Heart right ventricle (tissue), 16 donors: ENCODE results near the gene ZMYM2. TPM values are rescaled to one million over a fixed set of nuclear protein-coding genes. Genes with fewer than 3 reads are reported as not detected.

ENCODE experiments used
- ATAC-seq, 8 donors: fragments of 200-7000 bp; cut with Tn5 transposase; one replicate each; pipeline ENCODE4 v1.9.1; 2020; ENCODE audit warnings: mild to moderate bottlenecking in 8 of 8, moderate library complexity in 8 of 8, moderate number of reproducible peaks in 1 of 8
- DNase-seq, 2 donors: peaks; one replicate each; pipeline ENCODE4 v3.0.0-alpha.2; 2020
- H3K27ac ChIP-seq, 10 donors: fragments of 200-600 bp; sonication (generic) in 2 of 10; one replicate each; pipeline versions ENCODE4 v1.5.0 to v1.8.0; 2020 to 2022; ENCODE audit warnings: mild to moderate bottlenecking in 3 of 10
- H3K27me3 ChIP-seq, 7 donors: fragments of 200-600 bp; one replicate each; pipeline ENCODE4 v1.8.0; 2021 to 2022; ENCODE audit warnings: mild to moderate bottlenecking in 2 of 7
- H3K36me3 ChIP-seq, 9 donors: fragments of 200-600 bp; sonication (generic) in 1 of 9; one replicate each; pipeline versions ENCODE4 v1.5.0 to v1.8.0; 2020 to 2022; ENCODE audit warnings: mild to moderate bottlenecking in 2 of 9
- H3K4me1 ChIP-seq, 9 donors: fragments of 200-600 bp; sonication (generic) in 1 of 9; one replicate each; pipeline versions ENCODE4 v1.5.0 to v1.8.0; 2020 to 2022; ENCODE audit warnings: mild to moderate bottlenecking in 4 of 9
- H3K4me3 ChIP-seq, 10 donors: fragments of 200-600 bp; sonication (generic) in 2 of 10; one replicate each; pipeline versions ENCODE4 v1.5.0 to v1.8.0; 2020 to 2022; ENCODE audit warnings: mild to moderate bottlenecking in 7 of 10, moderate library complexity in 2 of 10
- H3K9me3 ChIP-seq, 11 donors: fragments of 200-600 bp in 10 of 11; sonication (generic) in 2 of 11; one replicate each; pipeline versions ENCODE4 v1.5.0 to v1.8.0; 2013 to 2022; ENCODE audit warnings: mild to moderate bottlenecking in 2 of 11, control low read depth in 1 of 11, moderate library complexity in 1 of 11
- WGBS, 2 donors: extraction: QIAGEN DNeasy Blood & Tissue Kit; methylation state at CpG; one replicate each; pipeline ENCODE4 v1.1.7; 2013; ENCODE audit warnings: inconsistent platforms in 1 of 2; 5-methylcytosine and 5-hydroxymethylcytosine counted together
- intact Hi-C, 10 donors: fragments of 100-400 bp; cut with DNase I; formaldehyde crosslinking; loops; one replicate each; pipeline versions ENCODE4 v1.11.1 to v1.14.2; 2022
- polyA plus RNA-seq, 2 donors: library from polyadenylated mRNA; stranded (reverse); fragments of 200-250 nt; gene quantifications; one replicate each; pipeline ENCODE4 v1.2.3, GENCODE V29; 2013
- total RNA-seq, 10 donors: library from RNA; stranded (reverse); fragmentation: NEBNext Ultra II Directional in 3 of 10; extraction: Animal tissue kit (Norgen Biotek cat#: 25700) in 3 of 10; gene quantifications; one replicate each; pipeline versions ENCODE4 v1.2.1 to v1.2.4, GENCODE V29; 2021 to 2023
- TF ChIP-seq, protein P1 (sequence below), 9 donors: fragments of 200-600 bp; sonication (generic) in 2 of 9; IDR thresholded peaks; one replicate each; pipeline versions ENCODE4 v1.5.0 to v1.8.0; 2021 to 2022; ENCODE audit warnings: antibody characterized with exemption in 9 of 9, mild to moderate bottlenecking in 5 of 9, moderate library complexity in 1 of 9
- donor health status: Arrhythmogenic right ventricular cardiomyopathy.
- donor health status: ischemic (EF 13 %, LVEDD 7.1; RV severe dilation, severe dysfunction).
- donor health status: healthy with polysubstance abuse.
- donor health status: DM: no; HTN: yes; CAD: no.
- donor health status: DM: no; HTN: no; CAD: no.
- donor health status: ischemic (EF 25% LVEDD 6.9; RV normal size, moderate dysfunction).
- donor health status: ischemic (EF 25% LVEDD 5.7; RV mildly dilated, moderate dysfunction).
- donor health status: healthy.
- donor health status: DM: yes; HTN: yes; CAD: no.
- donor health status: Ischemic cardiomyopathy.
- donor health status: ischemic (EF 35%, LVEDD 5.7; RV mildly dilated, moderate dysfunction).
- donor health status: nonischemic (EF 11% LVEDD 7.7; RV severe dilation, severe dysfunction).
- donor health status: DM: yes; HTN: yes; CAD: no.
- donor health status: PGD.
- donor health status: ischemic (EF 29% LVEDD 5.4; RV normal size, mild dysfunction).
- donor health status: nonischemic (EF 23%, LVEDD 6.1; RV moderate dilation, normal function).

ZMYM2 gene
- total and polyA plus RNA-seq, 12 donors: 9.2 to 68.5 (median 49.9) TPM

DNA sequence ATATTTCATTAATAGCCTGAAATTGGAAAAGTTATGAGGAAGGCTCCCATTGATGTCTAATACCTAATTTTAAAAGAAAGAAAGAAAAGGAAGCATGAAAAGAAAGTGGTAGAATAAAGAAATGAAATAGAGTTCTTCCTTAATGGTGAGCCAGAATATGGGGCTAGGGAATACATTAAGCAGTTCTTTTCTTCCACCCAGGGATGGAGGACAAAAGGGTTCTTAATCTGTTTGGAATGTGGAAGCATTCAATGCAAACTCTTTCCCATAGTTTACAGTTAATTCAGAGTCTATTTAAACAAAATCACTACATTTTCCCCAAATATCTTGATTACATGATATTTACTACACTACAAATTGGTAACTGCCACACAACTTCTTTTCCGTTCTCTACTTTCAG, 18.4 kb upstream of the ZMYM2 start:
- WGBS, 2 donors: 58 to 92% methylated on average over 1 of the region's 1 CpG

DNA sequence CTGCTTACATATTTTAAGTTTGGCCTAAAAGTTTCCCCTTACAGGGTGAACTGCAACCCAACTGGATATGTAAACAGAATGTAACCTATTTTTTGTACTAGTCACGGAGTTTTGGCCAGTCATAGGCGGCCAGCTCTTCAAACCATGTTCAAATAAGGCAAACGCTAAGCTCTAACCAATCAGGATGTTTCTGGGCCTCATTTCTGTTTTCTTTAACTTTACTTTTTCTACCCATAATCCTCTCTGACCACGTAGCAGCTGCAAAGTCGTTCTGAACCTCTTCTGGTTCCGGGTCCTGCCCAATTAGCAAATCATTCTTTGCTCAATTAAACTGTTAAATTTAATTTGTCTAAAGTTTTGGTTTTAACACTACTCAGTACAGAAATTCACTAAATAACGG, 8.2 kb upstream of the ZMYM2 start:
- ATAC-seq (no peak), DNase-seq (no peak)
- H3K27ac ChIP-seq: no peak overlapping the region
- intact Hi-C loops: loop anchor here in 1 of 10 donors (10.0 kb wide), 1 partner anchor 76 kb away; no protein-coding TSS in a partner anchor
- H3K27me3 ChIP-seq: no peaks in the 10 kb centered on the region
- no peaks in the 10 kb centered on the region for H3K4me1 ChIP-seq
- WGBS, 2 donors: 84 to 89% methylated on average over 7 of the region's 7 CpGs
- H3K9me3 ChIP-seq: no peaks in the 10 kb centered on the region
- no peaks in the 10 kb centered on the region for H3K36me3 ChIP-seq
- no peak overlapping the region for H3K4me3 ChIP-seq
- TF ChIP-seq, protein P1, sequence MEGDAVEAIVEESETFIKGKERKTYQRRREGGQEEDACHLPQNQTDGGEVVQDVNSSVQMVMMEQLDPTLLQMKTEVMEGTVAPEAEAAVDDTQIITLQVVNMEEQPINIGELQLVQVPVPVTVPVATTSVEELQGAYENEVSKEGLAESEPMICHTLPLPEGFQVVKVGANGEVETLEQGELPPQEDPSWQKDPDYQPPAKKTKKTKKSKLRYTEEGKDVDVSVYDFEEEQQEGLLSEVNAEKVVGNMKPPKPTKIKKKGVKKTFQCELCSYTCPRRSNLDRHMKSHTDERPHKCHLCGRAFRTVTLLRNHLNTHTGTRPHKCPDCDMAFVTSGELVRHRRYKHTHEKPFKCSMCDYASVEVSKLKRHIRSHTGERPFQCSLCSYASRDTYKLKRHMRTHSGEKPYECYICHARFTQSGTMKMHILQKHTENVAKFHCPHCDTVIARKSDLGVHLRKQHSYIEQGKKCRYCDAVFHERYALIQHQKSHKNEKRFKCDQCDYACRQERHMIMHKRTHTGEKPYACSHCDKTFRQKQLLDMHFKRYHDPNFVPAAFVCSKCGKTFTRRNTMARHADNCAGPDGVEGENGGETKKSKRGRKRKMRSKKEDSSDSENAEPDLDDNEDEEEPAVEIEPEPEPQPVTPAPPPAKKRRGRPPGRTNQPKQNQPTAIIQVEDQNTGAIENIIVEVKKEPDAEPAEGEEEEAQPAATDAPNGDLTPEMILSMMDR (IDR thresholded peaks at IDR 0.05): no peak

More for the DNA sequence above, 18.4 kb upstream of the ZMYM2 start:
- TF ChIP-seq, protein P1 (IDR thresholded peaks at IDR 0.05): no peak
- Histone ChIP-seq H3K36me3 (no peaks in the 10 kb centered on the region), H3K9me3 (no peaks in the 10 kb centered on the region), H3K4me3 (no peak overlapping the region), H3K27ac (no peak overlapping the region), H3K27me3 (peaks cover 0 to 9% (median 0%) of the 10 kb centered on the region in 7 donors), H3K4me1 (no peaks in the 10 kb centered on the region)
- ATAC-seq: no peak
- intact Hi-C loops: loop anchor here in 1 of 10 donors (10.0 kb wide), 1 partner anchor 145 kb away; no protein-coding TSS in a partner anchor
- no peak for DNase-seq

DNA sequence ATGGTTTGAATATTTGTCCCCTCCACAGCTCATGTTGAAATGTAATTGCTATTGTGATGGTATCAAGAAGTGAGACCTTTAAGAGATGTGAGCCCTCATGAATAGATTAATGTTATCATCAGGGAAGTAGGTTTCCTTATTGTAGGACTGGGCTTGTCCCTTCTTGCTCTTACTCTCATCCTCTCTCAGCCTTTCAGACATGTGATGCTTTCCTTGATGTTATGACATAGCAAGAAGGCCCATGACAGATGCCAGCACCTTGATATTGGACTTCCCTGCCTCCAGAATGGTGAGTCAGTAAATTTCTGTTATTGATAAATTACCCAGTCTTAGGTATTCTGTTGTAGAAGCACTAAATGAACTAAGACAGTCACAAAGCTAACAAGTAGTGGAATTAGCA, 5.7 kb upstream of the ZMYM2 start:
- DNase-seq (no peak), ATAC-seq (no peak)
- intact Hi-C loops: loop anchor here in 1 of 10 donors (10.0 kb wide), 1 partner anchor 78 kb away; no protein-coding TSS in a partner anchor
- Histone ChIP-seq H3K27ac (no peak overlapping the region), H3K36me3 (no peaks in the 10 kb centered on the region), H3K9me3 (no peaks in the 10 kb centered on the region), H3K4me1 (peaks cover 0 to 4% (median 0%) of the 10 kb centered on the region in 9 donors), H3K27me3 (no peaks in the 10 kb centered on the region), H3K4me3 (no peak overlapping the region)
- TF ChIP-seq, protein P1 (IDR thresholded peaks at IDR 0.05): no peak

- peaks cover 2 to 25% (median 15%) of the 10 kb centered on the region in 9 donors for H3K4me1 ChIP-seq
- DNase-seq (no peak), ATAC-seq (no peak)
- intact Hi-C loops: loop anchor here in 5 of 10 donors (5.0 to 10.0 kb wide), 2 partner anchors 81 to 94 kb away; partner anchors contain the start of gene ZMYM5 (in 4 of the 5)
- no peaks in the 10 kb centered on the region for H3K9me3 ChIP-seq
- peaks cover 0 to 8% (median 0%) of the 10 kb centered on the region in 9 donors for H3K36me3 ChIP-seq
- TF ChIP-seq, protein P1 (IDR thresholded peaks at IDR 0.05): no peak
- 95 to 97% methylated on average over 4 of the region's 4 CpGs for WGBS, 2 donors
- H3K27me3 ChIP-seq: no peaks in the 10 kb centered on the region
- no peak overlapping the region for H3K27ac ChIP-seq
- no peak overlapping the region for H3K4me3 ChIP-seq
Measured at GRCh38 chr13:19955873-19956559, 2.5 kb upstream of the ZMYM2 start.
